Measurements from ENCODE around the gene SLK.

SLK gene

DNA sequence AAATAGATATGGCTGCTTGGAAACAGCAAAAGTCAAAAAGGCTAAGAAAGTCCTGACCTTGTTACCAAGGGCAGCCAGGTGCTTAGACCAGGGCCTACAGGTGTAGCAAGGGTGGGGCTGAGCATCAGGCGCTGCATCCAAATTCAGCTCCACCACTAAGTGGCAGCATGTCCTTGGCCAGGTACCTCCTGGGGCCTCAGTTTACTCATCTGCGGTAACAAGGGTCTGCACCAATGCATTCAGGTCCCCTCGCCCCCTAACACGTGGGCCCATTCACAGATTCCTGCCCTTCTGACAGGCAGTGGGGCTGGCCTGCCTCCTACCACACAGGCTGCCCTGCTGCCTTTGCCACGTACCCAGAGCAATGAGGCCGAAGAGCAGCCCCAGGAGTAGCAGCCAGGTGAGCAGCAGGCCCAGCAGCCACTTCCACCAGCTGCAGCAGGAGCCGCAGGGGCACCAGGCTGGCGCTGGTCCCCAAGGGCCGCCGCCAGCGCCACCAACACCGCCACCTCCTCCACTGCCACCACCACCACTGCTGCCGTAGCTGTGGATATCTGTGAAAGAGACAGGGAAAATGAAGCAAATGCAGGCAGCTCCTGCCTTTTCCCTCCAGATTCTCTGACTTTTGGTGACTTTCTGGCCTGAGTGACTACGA, 89.8 kb downstream of the SLK start:
- no peak for DNase-seq

GRCh38 chr10:104057717-104058116, 90.8 kb downstream of the SLK start:
- DNase-seq = peak in 3 of 4 experiments; percentile 12 to 16 (median 12)

DNA sequence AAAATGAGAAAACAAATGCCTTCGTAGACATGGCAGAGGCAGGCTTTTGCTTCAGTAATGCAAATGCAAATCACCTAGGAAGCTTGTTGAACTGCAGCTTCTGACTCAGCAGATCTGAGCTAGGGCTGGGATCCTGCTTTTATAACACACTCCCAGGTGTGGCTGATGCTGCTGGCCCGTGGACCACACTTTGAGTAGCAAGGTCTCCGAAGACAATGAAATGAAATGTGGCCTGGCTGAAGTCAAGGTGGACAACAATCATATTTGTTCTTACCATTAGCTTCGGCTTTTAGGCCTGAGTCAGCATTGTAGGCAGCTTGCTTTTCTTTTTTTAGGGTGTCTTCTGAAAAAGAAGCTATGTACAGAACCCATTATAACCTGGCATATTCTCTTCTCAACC, 92.4 kb downstream of the SLK start:
- no peak for DNase-seq

DNA sequence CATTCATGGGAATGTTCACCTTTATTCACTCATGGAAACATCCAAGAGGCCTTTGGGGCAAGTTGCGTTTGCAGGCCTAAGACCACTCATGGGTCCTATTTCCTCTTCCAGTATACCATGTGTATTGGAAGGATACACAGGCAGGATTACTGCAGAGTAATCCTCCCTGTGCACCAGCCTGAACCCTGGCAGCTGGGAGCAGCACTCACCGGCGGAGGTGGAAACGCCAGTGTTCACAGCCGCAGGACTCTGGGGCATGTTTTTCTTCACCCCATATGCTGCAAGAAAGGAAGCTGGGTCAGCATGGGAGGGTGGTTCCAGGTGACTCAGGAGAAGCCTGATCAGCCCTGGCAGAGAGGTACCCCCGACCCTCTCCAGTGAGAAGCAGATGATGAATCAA, 94.3 kb downstream of the SLK start:
- DNase-seq = no peak

GRCh38 chr10:104065748-104066147, 98.8 kb downstream of the SLK start:
- no peak for DNase-seq

- DNase-seq = no peak
Observed at GRCh38 chr10:104066945-104067344, 100.0 kb downstream of the SLK start.

DNA sequence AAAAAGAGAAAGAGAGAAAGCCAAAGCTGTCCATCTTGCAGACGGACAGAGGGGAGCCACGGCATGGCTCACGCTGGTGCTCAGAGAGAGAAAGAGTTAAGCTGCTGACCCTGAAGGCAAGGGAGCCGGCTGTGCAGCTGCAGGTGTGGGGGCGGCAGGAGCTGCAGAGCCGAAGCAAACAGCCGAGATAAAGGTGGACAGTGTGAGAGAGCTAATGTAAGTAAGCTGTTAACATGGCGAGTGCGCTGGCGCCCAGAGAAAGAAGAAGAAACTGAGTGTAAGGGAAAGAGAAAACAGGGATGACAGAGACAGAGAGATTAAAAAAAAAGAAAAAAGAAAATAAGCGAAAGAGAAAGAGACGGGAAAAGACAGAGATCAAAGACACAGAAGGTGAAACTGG, 100.6 kb downstream of the SLK start:
- DNase-seq = no peak

GRCh38 chr10:104069613-104070012, 102.7 kb downstream of the SLK start:
- no peak for DNase-seq

- no peak for DNase-seq
Observed at GRCh38 chr10:104072786-104073185, 105.8 kb downstream of the SLK start.

GRCh38 chr10:104074505-104074904, 107.6 kb downstream of the SLK start:
- DNase-seq = no peak

GRCh38 chr10:104076743-104077160, 109.8 kb downstream of the SLK start:
- peak; percentile 8 to 45 (median 34) for DNase-seq

DNA sequence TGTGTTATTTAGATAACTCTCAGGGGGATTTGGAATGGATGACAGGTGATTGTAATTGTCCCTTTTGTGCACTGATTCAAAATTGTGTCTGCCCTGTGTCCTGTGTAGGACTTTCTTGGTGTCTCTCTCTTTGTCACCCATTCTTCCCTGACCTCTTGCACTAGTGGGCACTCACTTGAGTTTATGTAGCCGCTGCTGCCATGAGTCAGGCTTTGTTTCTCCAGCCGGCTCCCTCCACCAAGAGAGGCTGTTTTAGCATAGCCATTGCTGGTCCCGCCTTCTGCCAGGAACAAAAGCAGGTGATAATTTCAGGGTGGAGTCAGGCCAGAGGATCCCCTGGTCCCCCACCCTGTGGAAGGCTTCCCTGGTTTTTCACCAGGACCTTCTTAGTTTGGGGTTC, 110.3 kb downstream of the SLK start:
- no peak for DNase-seq

DNA sequence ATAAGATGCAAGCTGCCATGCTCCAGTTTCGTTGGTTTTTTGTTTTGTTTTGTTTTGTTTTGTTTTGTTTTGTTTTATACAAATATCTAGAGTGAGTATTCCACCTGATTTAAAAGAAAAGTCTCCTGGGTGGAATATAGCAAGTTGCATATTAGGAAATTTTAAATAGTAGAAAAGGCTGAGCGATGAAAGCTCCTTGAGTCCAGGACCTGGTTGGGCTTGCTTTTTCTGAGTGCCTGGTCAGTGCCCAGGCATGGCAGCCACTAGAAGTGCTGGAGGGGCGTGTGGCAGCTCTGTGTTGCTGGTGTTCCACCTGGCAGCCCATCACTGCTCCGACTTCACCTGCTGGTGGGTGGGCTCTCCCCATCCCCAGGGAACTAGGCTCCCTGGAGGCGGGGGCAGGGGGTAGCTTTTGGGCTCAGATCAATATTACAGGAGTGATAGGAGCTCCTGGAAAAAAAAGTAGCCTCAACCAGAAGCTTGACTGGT, 110.8 kb downstream of the SLK start:
- no peak for DNase-seq
